ENCODE results near the gene SERINC3. TPM values are rescaled to one million over a fixed set of nuclear protein-coding genes. Genes with fewer than 3 reads are reported as not detected.

The SERINC3 gene
- total and polyA plus RNA-seq, 3 donors from 2014 or later, result 163 to 263 (median 181) TPM

DNA sequence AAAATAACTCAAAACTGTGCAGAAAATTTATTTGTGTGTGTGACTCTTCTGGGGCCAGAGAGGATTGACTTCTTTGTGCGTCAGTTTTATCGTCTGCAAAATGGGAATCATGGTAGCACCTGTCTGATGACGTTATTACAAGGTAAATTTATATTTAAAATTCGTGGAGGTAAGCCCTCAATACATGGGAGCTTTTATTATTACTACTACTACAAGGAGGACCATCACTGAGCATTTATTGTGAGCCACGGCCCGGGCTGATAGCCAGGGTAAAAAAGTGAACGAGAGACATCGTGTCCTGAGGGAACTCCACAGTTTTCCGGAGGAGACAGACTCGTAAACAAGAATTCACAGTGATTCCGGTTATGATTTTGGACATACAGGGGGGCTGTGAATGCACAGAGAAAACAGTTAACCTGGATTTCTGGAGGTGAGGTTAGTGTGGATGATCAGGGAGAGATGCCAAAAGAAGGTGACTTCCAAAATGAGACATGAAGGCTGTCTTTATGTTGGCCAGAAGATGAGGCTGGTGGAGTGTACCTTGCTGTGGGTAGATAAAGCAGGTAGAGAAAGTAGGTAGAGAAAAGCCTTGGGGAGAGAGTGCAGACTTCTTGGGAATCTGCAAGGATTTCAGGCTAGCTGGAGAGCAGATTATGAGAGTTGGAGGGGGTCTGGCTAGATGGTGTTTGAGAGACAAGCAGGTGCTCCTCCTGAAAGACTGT is 10.6 kb upstream of the SERINC3 start:
- TF ChIP-seq, protein P1, sequence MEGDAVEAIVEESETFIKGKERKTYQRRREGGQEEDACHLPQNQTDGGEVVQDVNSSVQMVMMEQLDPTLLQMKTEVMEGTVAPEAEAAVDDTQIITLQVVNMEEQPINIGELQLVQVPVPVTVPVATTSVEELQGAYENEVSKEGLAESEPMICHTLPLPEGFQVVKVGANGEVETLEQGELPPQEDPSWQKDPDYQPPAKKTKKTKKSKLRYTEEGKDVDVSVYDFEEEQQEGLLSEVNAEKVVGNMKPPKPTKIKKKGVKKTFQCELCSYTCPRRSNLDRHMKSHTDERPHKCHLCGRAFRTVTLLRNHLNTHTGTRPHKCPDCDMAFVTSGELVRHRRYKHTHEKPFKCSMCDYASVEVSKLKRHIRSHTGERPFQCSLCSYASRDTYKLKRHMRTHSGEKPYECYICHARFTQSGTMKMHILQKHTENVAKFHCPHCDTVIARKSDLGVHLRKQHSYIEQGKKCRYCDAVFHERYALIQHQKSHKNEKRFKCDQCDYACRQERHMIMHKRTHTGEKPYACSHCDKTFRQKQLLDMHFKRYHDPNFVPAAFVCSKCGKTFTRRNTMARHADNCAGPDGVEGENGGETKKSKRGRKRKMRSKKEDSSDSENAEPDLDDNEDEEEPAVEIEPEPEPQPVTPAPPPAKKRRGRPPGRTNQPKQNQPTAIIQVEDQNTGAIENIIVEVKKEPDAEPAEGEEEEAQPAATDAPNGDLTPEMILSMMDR (IDR thresholded peaks at IDR 0.05), result no peak
- Histone ChIP-seq H3K9me3 (no peaks in the 10 kb centered on the region), H3K4me1 (no peaks in the 10 kb centered on the region), H3K4me3 (peak overlapping the region; percentile 68 to 79), H3K27me3 (no peaks in the 10 kb centered on the region), H3K27ac (peak overlapping the region; percentile 50 to 60), H3K36me3 (ENCODE audit: low read depth, missing control alignments) (no peaks in the 10 kb centered on the region)
- DNase-seq, result peak; percentile 59
- 3 to 6% methylated on average over 11 of the region's 11 CpGs for WGBS, 2 donors
- intact Hi-C loops (cut with DNase I; ENCODE audit: low total_unique reads), result loop anchor here (10.0 kb wide), 1 partner anchor 72 kb away; no protein-coding TSS in a partner anchor

- intact Hi-C loops (cut with DNase I; ENCODE audit: low total_unique reads), result loop anchor here (10.0 kb wide), 1 partner anchor 54 kb away; the partner anchor contains the start of gene TTPAL
Observed at GRCh38 chr20:44528309-44528708, 6.4 kb upstream of the SERINC3 start.

DNA sequence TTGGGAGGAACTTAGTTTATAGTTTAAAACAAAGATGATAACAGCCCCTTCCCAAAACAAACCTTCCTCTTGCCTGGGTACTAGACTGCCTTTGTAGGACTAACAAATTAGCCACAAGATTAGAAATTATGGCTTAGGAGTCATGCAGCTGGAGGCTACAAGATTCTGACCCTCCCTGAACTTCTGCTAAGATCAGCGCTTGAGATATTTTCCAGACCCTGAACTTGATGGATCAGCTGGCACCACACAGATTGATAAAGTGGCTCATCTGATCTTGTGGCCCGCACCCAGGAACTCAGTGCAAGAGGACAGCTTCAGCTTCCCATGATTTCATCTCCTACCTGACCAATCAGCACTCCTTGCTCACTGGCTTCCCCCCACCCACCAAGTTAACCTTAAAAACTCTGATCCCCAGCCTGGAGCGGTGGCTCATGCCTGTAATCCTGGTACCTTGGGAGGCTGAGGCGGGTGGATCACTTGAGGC is 5.9 kb upstream of the SERINC3 start:
- 72 to 85% methylated on average over 4 of the region's 4 CpGs for WGBS, 2 donors
- Histone ChIP-seq H3K27ac (no peak overlapping the region), H3K36me3 (ENCODE audit: low read depth, missing control alignments) (no peaks in the 10 kb centered on the region), H3K4me1 (no peaks in the 10 kb centered on the region), H3K4me3 (no peak overlapping the region), H3K27me3 (no peaks in the 10 kb centered on the region), H3K9me3 (no peaks in the 10 kb centered on the region)
- no peak for DNase-seq
- TF ChIP-seq, protein P1 (IDR thresholded peaks at IDR 0.05), result no peak
- TF ChIP-seq POLR2A (IDR thresholded peaks at IDR 0.05), result no peak
- intact Hi-C loops (cut with DNase I; ENCODE audit: low total_unique reads), result loop anchor here (10.0 kb wide), 1 partner anchor 53 kb away; the partner anchor contains the start of gene TTPAL

More at GRCh38 chr20:44528309-44528708, 6.4 kb upstream of the SERINC3 start:
- Histone ChIP-seq H3K9me3 (no peaks in the 10 kb centered on the region), H3K27ac (no peak overlapping the region), H3K36me3 (ENCODE audit: low read depth, missing control alignments) (no peaks in the 10 kb centered on the region), H3K4me1 (no peaks in the 10 kb centered on the region), H3K27me3 (no peaks in the 10 kb centered on the region), H3K4me3 (no peak overlapping the region)
- TF ChIP-seq, protein P1 (IDR thresholded peaks at IDR 0.05), result no peak
- no peak for TF ChIP-seq POLR2A (IDR thresholded peaks at IDR 0.05)
- no peak for DNase-seq
- 80 to 84% methylated on average over 6 of the region's 6 CpGs for WGBS, 2 donors

- Histone ChIP-seq H3K4me3 (no peak overlapping the region), H3K27ac (no peak overlapping the region), H3K4me1 (no peaks in the 10 kb centered on the region), H3K9me3 (no peaks in the 10 kb centered on the region), H3K36me3 (ENCODE audit: low read depth, missing control alignments) (no peaks in the 10 kb centered on the region), H3K27me3 (no peaks in the 10 kb centered on the region)
- TF ChIP-seq, protein P1 (IDR thresholded peaks at IDR 0.05), result no peak
- TF ChIP-seq POLR2A (IDR thresholded peaks at IDR 0.05), result no peak
- WGBS, 2 donors, result 82 to 86% methylated on average over 6 of the region's 6 CpGs
- intact Hi-C loops (cut with DNase I; ENCODE audit: low total_unique reads), result loop anchor here (10.0 kb wide), 1 partner anchor 51 kb away; the partner anchor contains the start of gene TTPAL
- DNase-seq, result no peak
Observed at GRCh38 chr20:44526129-44526528, 4.3 kb upstream of the SERINC3 start.

Measured in testis (tissue), 3 donors.